ENCODE results near the gene PRR18.
"Not testable (repeated sequence)": the region's sequence is repeated elsewhere in the genome, so short reads cannot be mapped to it uniquely, and the experiment has no call there.

PRR18 gene

GRCh38 chr6:166308033-166308768, at the start of gene PRR18:
PRR18 (minus strand) TSS chr6:166308392; CDS start chr6:166308142, 250 bp downstream.
- no peak for DNase-seq (ENCODE audit: low read depth in 2 of 2)

GRCh38 chr6:166355552-166355951, 47.4 kb upstream of the PRR18 start:
- no peak for DNase-seq (ENCODE audit: low read depth in 2 of 2)

GRCh38 chr6:166354965-166355364, 46.8 kb upstream of the PRR18 start:
- DNase-seq (ENCODE audit: low read depth in 2 of 2) = no peak

GRCh38 chr6:166354143-166354542, 46.0 kb upstream of the PRR18 start:
- no peak for DNase-seq (ENCODE audit: low read depth in 2 of 2)

- DNase-seq (ENCODE audit: low read depth in 2 of 2) = no peak
Observed at GRCh38 chr6:166353507-166353906, 45.3 kb upstream of the PRR18 start.

- DNase-seq (ENCODE audit: low read depth in 2 of 2) = no peak
Observed at GRCh38 chr6:166352923-166353322, 44.7 kb upstream of the PRR18 start.

GRCh38 chr6:166351715-166352285, 43.6 kb upstream of the PRR18 start:
- DNase-seq (ENCODE audit: low read depth in 2 of 2) = no peak

- DNase-seq (ENCODE audit: low read depth in 2 of 2) = no peak
Observed at GRCh38 chr6:166348305-166348949, 40.2 kb upstream of the PRR18 start.

GRCh38 chr6:166346965-166347364, 38.8 kb upstream of the PRR18 start:
- DNase-seq (ENCODE audit: low read depth in 2 of 2) = no peak

GRCh38 chr6:166346449-166346848, 38.3 kb upstream of the PRR18 start:
- no peak for DNase-seq (ENCODE audit: low read depth in 2 of 2)

- DNase-seq (ENCODE audit: low read depth in 2 of 2) = not testable (repeated sequence)
Observed at GRCh38 chr6:166345672-166346071, 37.5 kb upstream of the PRR18 start.

- DNase-seq (ENCODE audit: low read depth in 2 of 2) = not testable (repeated sequence)
Observed at GRCh38 chr6:166344921-166345320, 36.7 kb upstream of the PRR18 start.

- DNase-seq (ENCODE audit: low read depth in 2 of 2) = no peak
Observed at GRCh38 chr6:166344240-166344639, 36.0 kb upstream of the PRR18 start.

- DNase-seq (ENCODE audit: low read depth in 2 of 2) = no peak
Observed at GRCh38 chr6:166343150-166343487, 34.9 kb upstream of the PRR18 start.

GRCh38 chr6:166342349-166343149, 34.4 kb upstream of the PRR18 start, which contains the start of gene SFT2D1:
SFT2D1 (minus strand) TSS chr6:166342545; CDS start chr6:166342481, 64 bp downstream.
- DNase-seq (ENCODE audit: low read depth in 2 of 2) = peak; percentile 57 to 72

- no peak for DNase-seq (ENCODE audit: low read depth in 2 of 2)
Observed at GRCh38 chr6:166341977-166342348, 33.8 kb upstream of the PRR18 start.

GRCh38 chr6:166341464-166341863, 33.3 kb upstream of the PRR18 start:
- no peak for DNase-seq (ENCODE audit: low read depth in 2 of 2)

- DNase-seq (ENCODE audit: low read depth in 2 of 2) = no peak
Observed at GRCh38 chr6:166338854-166339253, 30.7 kb upstream of the PRR18 start.

- no peak for DNase-seq (ENCODE audit: low read depth in 2 of 2)
Observed at GRCh38 chr6:166336847-166337246, 28.7 kb upstream of the PRR18 start.

- no peak for DNase-seq (ENCODE audit: low read depth in 2 of 2)
Observed at GRCh38 chr6:166335378-166336302, 27.4 kb upstream of the PRR18 start.

- no peak for DNase-seq (ENCODE audit: low read depth in 2 of 2)
Observed at GRCh38 chr6:166334878-166335277, 26.7 kb upstream of the PRR18 start.

All from stimulated activated CD8-positive, alpha-beta memory T cell treated with anti-CD3 and anti-CD28 coated beads, Interleukin-15, amount 100 ng/mL, for 4 hours (primary cell).